CD4-positive, alpha-beta T cell treated with Interleukin-6 for 4 hours (primary cell): ENCODE results near the gene RPS15.
A peak's percentile ranks its signal among the peaks of the same experiment; 100 is the strongest.
"Not testable (repeated sequence)": the region's sequence is repeated elsewhere in the genome, so short reads cannot be mapped to it uniquely, and the experiment has no call there.

Source experiments
- DNase-seq: peaks from one replicate; pipeline ENCODE4 v3.0.0-alpha.2; 2020; ENCODE audit warnings: mixed read lengths

RPS15 gene

GRCh38 chr19:1402411-1403070 is 35.7 kb upstream of the RPS15 start:
- no peak for DNase-seq

- DNase-seq = peak; percentile 99
Observed at GRCh38 chr19:1406774-1407527, 31.2 kb upstream of the RPS15 start.

GRCh38 chr19:1407528-1408299 is 30.5 kb upstream of the RPS15 start, which contains the start of gene DAZAP1:
Gene DAZAP1, plus strand, starts transcription at chr19:1407586. Its CDS starts 188 bp downstream, at chr19:1407774.
- DNase-seq = peak; percentile 39

- DNase-seq = peak; percentile 64
Observed at GRCh38 chr19:1408300-1409203, 29.6 kb upstream of the RPS15 start.

- no peak for DNase-seq
Observed at GRCh38 chr19:1409204-1410005, 28.8 kb upstream of the RPS15 start.

GRCh38 chr19:1410136-1410786 is 27.9 kb upstream of the RPS15 start:
- no peak for DNase-seq

- DNase-seq = no peak
Observed at GRCh38 chr19:1410789-1411188, 27.4 kb upstream of the RPS15 start.

GRCh38 chr19:1411255-1412191 is 26.7 kb upstream of the RPS15 start:
- peak; percentile 21 for DNase-seq

GRCh38 chr19:1412323-1412923 is 25.8 kb upstream of the RPS15 start:
- no peak for DNase-seq

- DNase-seq = no peak
Observed at GRCh38 chr19:1412995-1413800, 25.0 kb upstream of the RPS15 start.

- no peak for DNase-seq
Observed at GRCh38 chr19:1416014-1416841, 22.0 kb upstream of the RPS15 start.

- DNase-seq = no peak
Observed at GRCh38 chr19:1417145-1417544, 21.1 kb upstream of the RPS15 start.

- no peak for DNase-seq
Observed at GRCh38 chr19:1417681-1418495, 20.3 kb upstream of the RPS15 start.

- no peak for DNase-seq
Observed at GRCh38 chr19:1418496-1418775, 19.8 kb upstream of the RPS15 start.

- DNase-seq = no peak
Observed at GRCh38 chr19:1418951-1419738, 19.1 kb upstream of the RPS15 start.

GRCh38 chr19:1420085-1420484 is 18.1 kb upstream of the RPS15 start:
- DNase-seq = not testable (repeated sequence)
